Hepatocyte (in vitro differentiated cells): ENCODE measurements around the gene DBH. TPM values are rescaled to one million over a fixed set of nuclear protein-coding genes. Genes with fewer than 3 reads are reported as not detected.

Experiments
- DNase-seq: peaks from one replicate; pipeline ENCODE4 v3.0.0-alpha.2; 2016; ENCODE audit warnings: low spot score
- H2AFZ ChIP-seq: fragments of 200-600 bp; sonication (generic); 2 replicates; pipeline ENCODE4 v1.6.0; 2016; ENCODE audit warnings: antibody characterized with exemption, mild to moderate bottlenecking
- H3K27ac ChIP-seq: fragments of 200-600 bp; sonication (generic); 2 replicates; pipeline ENCODE4 v1.5.1; 2016; ENCODE audit warnings: mild to moderate bottlenecking
- H3K27me3 ChIP-seq: fragments of 200-600 bp; sonication (generic); 2 replicates; pipeline ENCODE4 v1.6.1; 2016
- H3K36me3 ChIP-seq: fragments of 200-600 bp; sonication (generic); replicated peaks from 2 replicates; pipeline ENCODE4 v1.5.1; 2016; ENCODE audit warnings: low read depth; ENCODE audit not compliant: insufficient read depth
- H3K4me1 ChIP-seq: fragments of 200-600 bp; sonication (generic); 2 replicates; pipeline ENCODE4 v1.5.1; 2016; ENCODE audit warnings: mild to moderate bottlenecking, moderate library complexity; ENCODE audit not compliant: insufficient read depth
- H3K4me2 ChIP-seq: fragments of 200-600 bp; sonication (generic); 2 replicates; pipeline ENCODE4 v1.6.0; 2016
- H3K4me3 ChIP-seq: fragments of 200-600 bp; sonication (generic); 2 replicates; pipeline ENCODE4 v1.5.1; 2016; ENCODE audit warnings: mild to moderate bottlenecking
- H3K79me2 ChIP-seq: fragments of 200-600 bp; sonication (generic); 2 replicates; pipeline ENCODE4 v1.6.0; 2017; ENCODE audit warnings: mild to moderate bottlenecking
- H3K9me2 ChIP-seq: fragments of 200-600 bp; sonication (generic); replicated peaks from 2 replicates; pipeline ENCODE4 v1.6.0; 2017; ENCODE audit warnings: mild to moderate bottlenecking; ENCODE audit not compliant: insufficient read depth
- H3K9me3 ChIP-seq: fragments of 200-600 bp; sonication (generic); 2 replicates; pipeline ENCODE4 v1.5.1; 2016; ENCODE audit warnings: low read depth, mild to moderate bottlenecking
- H4K20me1 ChIP-seq: fragments of 200-600 bp; sonication (generic); 2 replicates; pipeline ENCODE4 v1.6.0; 2016; ENCODE audit warnings: mild to moderate bottlenecking; ENCODE audit not compliant: insufficient read depth, poor library complexity, severe bottlenecking
- CTCF ChIP-seq: fragments of 200-600 bp; sonication (generic); IDR thresholded peaks from 2 replicates; pipeline ENCODE4 v1.5.1; 2016; ENCODE audit warnings: antibody characterized with exemption, mild to moderate bottlenecking; ENCODE audit not compliant: poor library complexity
- EZH2 ChIP-seq: fragments of 200-600 bp; sonication (generic); IDR thresholded peaks from 2 replicates; pipeline ENCODE4 v1.6.1; 2016; ENCODE audit warnings: antibody characterized with exemption, mild to moderate bottlenecking, borderline replicate concordance
- EZH2phosphoT487 ChIP-seq: fragments of 200-600 bp; sonication (generic); IDR thresholded peaks from one replicate; pipeline ENCODE4 v1.6.1; 2018; ENCODE audit warnings: antibody characterized with exemption, mild to moderate bottlenecking, low read depth, moderate library complexity; ENCODE audit not compliant: unreplicated experiment, severe bottlenecking
- WGBS: methylation state at CpG from one replicate; pipeline ENCODE4 v1.1.6; 2016; ENCODE audit warnings: low lambda C conversion rate; ENCODE audit errors: missing lambda C conversion rate; 5-methylcytosine and 5-hydroxymethylcytosine counted together
- polyA plus RNA-seq: library from polyadenylated mRNA; unstranded; fragments of >200 nt; fragmentation: Nextera tagmentation; extraction: Ambion mirVana; gene quantifications from 2 replicates; pipeline ENCODE4 v1.2.1, GENCODE V29; 2016
- total RNA-seq: library from RNA; depleted of rRNA; stranded (reverse); fragments of >200 nt; gene quantifications from 2 replicates; pipeline ENCODE4 v1.2.3, GENCODE V29; 2014

DBH gene
- total and polyA plus RNA-seq, 2 experiments from 2014 or later = 0.44 TPM; not detected in 1

- DNase-seq = no peak
- H3K9me3 ChIP-seq = no peaks in the 10 kb centered on the region
- no peaks in the 10 kb centered on the region for H3K9me2 ChIP-seq
- peaks cover 17% of the 10 kb centered on the region for H3K4me1 ChIP-seq
- no peak overlapping the region for H3K4me3 ChIP-seq
- H3K4me2 ChIP-seq = no peak overlapping the region
- no peaks in the 10 kb centered on the region for H4K20me1 ChIP-seq
- H3K27ac ChIP-seq = no peak overlapping the region
- no peaks in the 10 kb centered on the region for H3K36me3 ChIP-seq
- H3K79me2 ChIP-seq = no peaks in the 10 kb centered on the region
- WGBS = 92% methylated on average over 24 of the region's 25 CpGs
- no peaks in the 10 kb centered on the region for H3K27me3 ChIP-seq
- H2AFZ ChIP-seq = no peak overlapping the region
- TF ChIP-seq CTCF (no peak), EZH2 (no peak), EZH2phosphoT487 (no peak)
These were observed 56.3 kb downstream of the DBH start for GRCh38 chr9:133692364-133692985.

GRCh38 chr9:133693116-133693515 is 57.0 kb downstream of the DBH start:
- Histone ChIP-seq H3K9me3 (no peaks in the 10 kb centered on the region), H2AFZ (no peak overlapping the region), H3K4me1 (peaks cover 17% of the 10 kb centered on the region), H3K79me2 (no peaks in the 10 kb centered on the region), H3K4me3 (no peak overlapping the region), H3K27me3 (no peaks in the 10 kb centered on the region), H4K20me1 (no peaks in the 10 kb centered on the region), H3K36me3 (no peaks in the 10 kb centered on the region), H3K4me2 (no peak overlapping the region), H3K27ac (no peak overlapping the region), H3K9me2 (no peaks in the 10 kb centered on the region)
- WGBS = 95% methylated on average over 10 of the region's 10 CpGs
- TF ChIP-seq EZH2phosphoT487 (no peak), CTCF (no peak), EZH2 (no peak)
- no peak for DNase-seq

- H3K79me2 ChIP-seq = no peaks in the 10 kb centered on the region
- no peaks in the 10 kb centered on the region for H3K9me2 ChIP-seq
- no peaks in the 10 kb centered on the region for H3K9me3 ChIP-seq
- no peaks in the 10 kb centered on the region for H3K36me3 ChIP-seq
- H3K4me1 ChIP-seq = peaks cover 17% of the 10 kb centered on the region
- H3K4me3 ChIP-seq = no peak overlapping the region
- TF ChIP-seq EZH2phosphoT487 (no peak), EZH2 (no peak), CTCF (no peak)
- no peak overlapping the region for H2AFZ ChIP-seq
- H4K20me1 ChIP-seq = no peaks in the 10 kb centered on the region
- H3K4me2 ChIP-seq = no peak overlapping the region
- no peak overlapping the region for H3K27ac ChIP-seq
- DNase-seq = no peak
- no peaks in the 10 kb centered on the region for H3K27me3 ChIP-seq
- WGBS = 93% methylated on average over 32 of the region's 32 CpGs
These were observed 57.8 kb downstream of the DBH start for GRCh38 chr9:133693703-133694529.
